PC-3 (cell line): ENCODE data around the gene PCNP. TPM values are rescaled to one million over a fixed set of nuclear protein-coding genes. Genes with fewer than 3 reads are reported as not detected.

ENCODE experiments used
- ATAC-seq: fragments of 200-7000 bp; cut with Tn5 transposase; 2 replicates; pipeline ENCODE4 v1.9.1; 2020; ENCODE audit warnings: mild to moderate bottlenecking, moderate library complexity
- BruUV-seq: library from RNA; stranded (reverse); fragments of 400-500 nt; replicated peaks from 2 replicates; lab custom pipeline; 2021; lab: Mats Ljungman, UMichigan
- CTCF ChIA-PET: fragments of 300-600 bp; sonication (Branson Sonifier 250); formaldehyde crosslinking; loops from one replicate; lab custom pipeline; 2022; ENCODE audit warnings: antibody characterized with exemption; lab: Charles Lee
- POLR2A ChIA-PET: fragments of 300-600 bp; sonication (Branson Sonifier 250); formaldehyde crosslinking; loops from one replicate; lab custom pipeline; 2022; ENCODE audit warnings: antibody characterized with exemption; ENCODE audit not compliant: unreplicated experiment; lab: Charles Lee
- DNase-seq: peaks from one replicate; pipeline ENCODE4 v3.0.0-alpha.2; 2015
- H2AFZ ChIP-seq: fragments of 300-600 bp; sonication (generic); 2 replicates; pipeline ENCODE4 v1.6.0; 2016; ENCODE audit warnings: antibody characterized with exemption, low read length
- H3F3A ChIP-seq: fragments of 300-600 bp; sonication (generic); one replicate; pipeline ENCODE4 v1.6.0; 2017; ENCODE audit warnings: antibody characterized with exemption, low read length, control low read depth, mild to moderate bottlenecking; ENCODE audit not compliant: unreplicated experiment
- H3K27ac ChIP-seq: fragments of 300-600 bp; sonication (generic); 2 replicates; pipeline ENCODE4 v1.5.1; 2016; ENCODE audit warnings: mild to moderate bottlenecking, low read length
- H3K27me3 ChIP-seq: fragments of 300-600 bp; sonication (generic); 2 replicates; pipeline ENCODE4 v1.6.1; 2016; ENCODE audit warnings: low read length, mixed read lengths
- H3K36me3 ChIP-seq: fragments of 300-600 bp; sonication (generic); 2 replicates; pipeline ENCODE4 v1.6.1; 2016; ENCODE audit warnings: low read depth, mixed run types, low read length, mixed read lengths
- H3K4me1 ChIP-seq: fragments of 300-600 bp; sonication (generic); 2 replicates; pipeline ENCODE4 v1.5.1; 2016; ENCODE audit warnings: low read length; ENCODE audit not compliant: insufficient read depth
- H3K4me2 ChIP-seq: fragments of 300-600 bp; sonication (generic); 2 replicates; pipeline ENCODE4 v1.6.0; 2016; ENCODE audit warnings: low read length
- H3K4me3 ChIP-seq: fragments of 300-600 bp; sonication (generic); 2 replicates; pipeline ENCODE4 v1.5.1; 2016; ENCODE audit warnings: mild to moderate bottlenecking, low read length, mixed read lengths
- H3K79me2 ChIP-seq: fragments of 300-600 bp; sonication (generic); 2 replicates; pipeline ENCODE4 v1.6.1; 2017; ENCODE audit warnings: low read length, mixed read lengths
- H3K9ac ChIP-seq: fragments of 300-600 bp; sonication (generic); 2 replicates; pipeline ENCODE4 v1.6.0; 2016; ENCODE audit warnings: mild to moderate bottlenecking, low read length
- H3K9me2 ChIP-seq: fragments of 300-600 bp; sonication (generic); replicated peaks from 2 replicates; pipeline ENCODE4 v1.6.1; 2016; ENCODE audit warnings: mixed run types, low read length, mixed read lengths
- H3K9me3 ChIP-seq: fragments of 300-600 bp; sonication (generic); 2 replicates; pipeline ENCODE4 v1.6.1; 2016; ENCODE audit warnings: low read length, mixed read lengths
- H4K20me1 ChIP-seq: fragments of 300-600 bp; sonication (generic); 2 replicates; pipeline ENCODE4 v1.6.1; 2016; ENCODE audit warnings: low read length, mixed read lengths
- EZH2 ChIP-seq: fragments of 300-600 bp; sonication (generic); IDR thresholded peaks from one replicate; pipeline ENCODE4 v1.6.1; 2017; ENCODE audit warnings: antibody characterized with exemption, mild to moderate bottlenecking, low read length; ENCODE audit not compliant: unreplicated experiment
- EZH2phosphoT487 ChIP-seq: fragments of 300-600 bp; sonication (generic); IDR thresholded peaks from 2 replicates; pipeline ENCODE4 v1.6.1; 2018; ENCODE audit warnings: mild to moderate bottlenecking, antibody characterized with exemption, low read length, borderline replicate concordance
- intact Hi-C: fragments of 100-400 bp; cut with micrococcal nuclease; formaldehyde crosslinking; loops from 2 replicates; pipeline ENCODE4 v1.9.0; 2023
- total RNA-seq: library from RNA; depleted of rRNA; stranded (reverse); fragments of >200 nt; gene quantifications from 2 replicates; pipeline ENCODE4 v1.2.3, GENCODE V29; 2014
- TF ChIP-seq, protein P1 (sequence below): fragments of 300-600 bp; sonication (generic); conservative IDR thresholded peaks from 2 replicates; pipeline ENCODE4 v1.5.1; 2017; ENCODE audit warnings: antibody characterized with exemption, low read depth, mild to moderate bottlenecking, low read length

Gene PCNP
- total RNA-seq, 1 experiment from 2014 or later = 71.1 TPM

DNA sequence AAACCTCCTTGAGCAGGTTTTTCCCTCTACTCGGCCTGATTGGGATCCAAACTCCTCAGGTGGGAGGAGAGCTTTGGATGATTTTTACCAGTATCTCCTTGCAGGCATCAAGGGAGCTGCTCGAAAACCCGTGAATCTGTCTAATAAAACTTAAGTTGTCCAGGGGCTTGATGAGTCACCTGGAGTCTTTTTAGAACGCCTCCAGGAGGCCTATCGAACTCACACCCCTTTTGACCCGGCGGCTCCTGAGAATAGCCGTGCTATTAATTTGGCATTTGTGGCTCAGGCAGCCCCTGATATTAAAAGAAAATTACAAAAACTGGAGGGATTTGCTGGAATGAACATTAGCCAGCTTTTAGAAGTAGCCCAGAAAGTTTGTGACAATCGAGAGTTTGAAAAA lies 61.4 kb downstream of the PCNP start:
- H3K4me2 ChIP-seq = no peak overlapping the region
- no peaks in the 10 kb centered on the region for H3K9me2 ChIP-seq
- intact Hi-C loops = loop anchor here (10.0 kb wide), 1 partner anchor 221 kb away; no protein-coding TSS in a partner anchor
- DNase-seq = peak; percentile 23
- H3F3A ChIP-seq = no peaks in the 10 kb centered on the region
- H3K27ac ChIP-seq = no peak overlapping the region
- no peaks in the 10 kb centered on the region for H3K79me2 ChIP-seq
- no peaks in the 10 kb centered on the region for H3K9me3 ChIP-seq
- ATAC-seq = no peak
- TF ChIP-seq EZH2phosphoT487 = no peak
- TF ChIP-seq EZH2 = no peak
- TF ChIP-seq, protein P1, sequence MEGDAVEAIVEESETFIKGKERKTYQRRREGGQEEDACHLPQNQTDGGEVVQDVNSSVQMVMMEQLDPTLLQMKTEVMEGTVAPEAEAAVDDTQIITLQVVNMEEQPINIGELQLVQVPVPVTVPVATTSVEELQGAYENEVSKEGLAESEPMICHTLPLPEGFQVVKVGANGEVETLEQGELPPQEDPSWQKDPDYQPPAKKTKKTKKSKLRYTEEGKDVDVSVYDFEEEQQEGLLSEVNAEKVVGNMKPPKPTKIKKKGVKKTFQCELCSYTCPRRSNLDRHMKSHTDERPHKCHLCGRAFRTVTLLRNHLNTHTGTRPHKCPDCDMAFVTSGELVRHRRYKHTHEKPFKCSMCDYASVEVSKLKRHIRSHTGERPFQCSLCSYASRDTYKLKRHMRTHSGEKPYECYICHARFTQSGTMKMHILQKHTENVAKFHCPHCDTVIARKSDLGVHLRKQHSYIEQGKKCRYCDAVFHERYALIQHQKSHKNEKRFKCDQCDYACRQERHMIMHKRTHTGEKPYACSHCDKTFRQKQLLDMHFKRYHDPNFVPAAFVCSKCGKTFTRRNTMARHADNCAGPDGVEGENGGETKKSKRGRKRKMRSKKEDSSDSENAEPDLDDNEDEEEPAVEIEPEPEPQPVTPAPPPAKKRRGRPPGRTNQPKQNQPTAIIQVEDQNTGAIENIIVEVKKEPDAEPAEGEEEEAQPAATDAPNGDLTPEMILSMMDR = no peak
- H2AFZ ChIP-seq = no peak overlapping the region
- H3K9ac ChIP-seq = no peak overlapping the region
- POLR2A ChIA-PET = no interaction called here
- H3K36me3 ChIP-seq = no peaks in the 10 kb centered on the region
- CTCF ChIA-PET = interaction anchor here (0.5 kb wide), 1 partner anchor 53 kb away, joined by 3 read pairs; no protein-coding TSS in a partner anchor
- no peaks in the 10 kb centered on the region for H3K27me3 ChIP-seq
- H3K4me3 ChIP-seq = no peak overlapping the region
- H4K20me1 ChIP-seq = no peaks in the 10 kb centered on the region
- H3K4me1 ChIP-seq = no peaks in the 10 kb centered on the region
- BruUV-seq = no TSS peak

DNA sequence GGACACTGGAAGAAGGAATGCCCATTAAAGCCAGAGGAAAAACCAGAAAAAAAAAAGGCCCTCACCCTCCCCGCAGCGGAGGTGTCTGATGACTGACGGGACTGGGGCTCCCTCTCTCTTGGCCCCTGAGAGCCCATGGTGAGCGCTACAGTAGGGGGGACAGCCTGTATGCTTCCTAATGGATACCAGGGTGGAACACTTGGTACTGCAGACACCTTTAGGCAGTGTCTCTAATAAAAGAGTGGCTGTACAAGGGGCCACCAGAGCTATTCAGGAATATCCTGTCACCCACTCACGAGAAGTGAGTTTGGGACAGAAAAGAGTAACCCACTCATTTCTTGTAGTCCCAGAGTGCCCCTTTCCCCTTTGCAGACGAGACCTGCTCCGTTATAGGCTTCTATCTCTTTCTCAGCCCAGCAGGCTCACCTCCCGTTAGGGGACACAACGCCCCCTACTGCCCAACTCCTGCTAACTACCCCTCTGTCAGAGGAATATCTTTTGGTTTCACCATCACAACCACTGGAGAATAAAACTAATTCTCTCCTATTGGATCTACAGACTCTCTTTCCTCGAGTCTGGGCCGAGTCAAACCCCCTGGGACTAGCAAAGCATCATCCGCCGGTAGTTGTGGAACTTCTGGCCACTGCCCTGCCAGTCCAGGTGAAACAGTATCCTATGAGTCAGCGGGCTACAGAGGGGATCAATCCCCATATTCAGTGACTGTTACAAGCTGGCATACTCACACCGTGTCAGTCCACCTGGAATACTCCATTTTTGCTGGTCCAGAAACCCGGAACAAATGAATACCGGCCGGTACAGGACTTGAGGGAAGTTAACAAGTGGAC lies 62.2 kb downstream of the PCNP start:
- DNase-seq (peak; percentile 69), ATAC-seq (peak; percentile 85)
- Histone ChIP-seq H3F3A (no peaks in the 10 kb centered on the region), H4K20me1 (no peaks in the 10 kb centered on the region), H3K9me3 (no peaks in the 10 kb centered on the region), H3K27ac (no peak overlapping the region), H3K27me3 (no peaks in the 10 kb centered on the region), H3K79me2 (no peaks in the 10 kb centered on the region), H2AFZ (no peak overlapping the region), H3K4me1 (no peaks in the 10 kb centered on the region), H3K4me2 (no peak overlapping the region; the same call in 1 of the 2 replicates), H3K9me2 (no peaks in the 10 kb centered on the region), H3K4me3 (no peak overlapping the region), H3K9ac (no peak overlapping the region), H3K36me3 (no peaks in the 10 kb centered on the region)
- no TSS peak for BruUV-seq
- ChIA-PET CTCF (no interaction called here), POLR2A (no interaction called here)
- no peak for TF ChIP-seq EZH2
- TF ChIP-seq, protein P1 = peak; percentile 81
- intact Hi-C loops = loop anchor here (1.0 to 10.0 kb wide), 2 partner anchors 63 to 221 kb away; no protein-coding TSS in a partner anchor

DNA sequence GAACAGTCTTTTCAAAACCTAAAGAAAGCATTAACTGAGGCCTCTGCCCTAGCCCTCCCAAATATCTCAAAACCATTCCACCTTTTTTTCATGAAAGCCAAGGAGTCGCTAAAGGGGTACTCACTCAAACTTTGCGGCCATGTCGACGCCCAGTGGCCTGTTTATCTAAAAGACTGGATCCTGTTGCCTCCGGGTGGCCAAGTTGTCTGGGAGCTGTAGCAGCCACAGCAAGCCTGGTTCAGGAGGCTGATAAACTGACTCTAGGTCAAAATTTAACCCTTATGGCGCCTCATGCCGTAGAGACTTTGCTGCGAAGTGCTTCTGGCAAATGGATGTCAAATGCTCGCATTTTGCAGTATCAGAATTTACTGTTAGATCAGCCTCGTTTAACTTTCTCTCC lies 63.5 kb downstream of the PCNP start:
- Histone ChIP-seq H3F3A (no peaks in the 10 kb centered on the region), H3K36me3 (no peaks in the 10 kb centered on the region), H3K4me3 (no peak overlapping the region), H2AFZ (no peak overlapping the region), H3K9me3 (no peaks in the 10 kb centered on the region), H3K79me2 (no peaks in the 10 kb centered on the region), H3K27ac (no peak overlapping the region), H3K4me2 (no peak overlapping the region), H4K20me1 (no peaks in the 10 kb centered on the region), H3K9me2 (no peaks in the 10 kb centered on the region), H3K4me1 (no peaks in the 10 kb centered on the region), H3K9ac (no peak overlapping the region), H3K27me3 (no peaks in the 10 kb centered on the region)
- DNase-seq = no peak
- BruUV-seq = no TSS peak
- TF ChIP-seq EZH2 (no peak), EZH2phosphoT487 (no peak)
- TF ChIP-seq, protein P1 = no peak
- POLR2A ChIA-PET = no interaction called here
- intact Hi-C loops = loop anchor here (10.0 kb wide), 1 partner anchor 223 kb away; no protein-coding TSS in a partner anchor
- CTCF ChIA-PET = no interaction called here
- ATAC-seq = no peak
